Epithelial cell of proximal tubule (primary cell): Measurements from ENCODE around the gene SLC28A3. TPM values are rescaled to one million over a fixed set of nuclear protein-coding genes. Genes with fewer than 3 reads are reported as not detected.

ENCODE experiments used
- DNase-seq: peaks from one replicate; pipeline ENCODE4 v3.0.0-alpha.2; 2011; ENCODE audit warnings: low read depth
- H3K4me3 ChIP-seq: 2 replicates; pipeline ENCODE4 v1.5.1; 2011; ENCODE audit warnings: low read depth, mild to moderate bottlenecking, low read length
- total RNA-seq: library from RNA; depleted of rRNA; stranded (reverse); fragments of >200 nt; gene quantifications from 2 replicates; pipeline ENCODE4 v1.2.3, GENCODE V29; 2015
- TF ChIP-seq, protein P1 (sequence below): conservative IDR thresholded peaks from 2 replicates; pipeline ENCODE4 v1.5.1; 2012; ENCODE audit warnings: low read depth, mild to moderate bottlenecking, low read length

SLC28A3 gene
- total RNA-seq, 1 donor from 2014 or later, result 0.06 TPM

DNA sequence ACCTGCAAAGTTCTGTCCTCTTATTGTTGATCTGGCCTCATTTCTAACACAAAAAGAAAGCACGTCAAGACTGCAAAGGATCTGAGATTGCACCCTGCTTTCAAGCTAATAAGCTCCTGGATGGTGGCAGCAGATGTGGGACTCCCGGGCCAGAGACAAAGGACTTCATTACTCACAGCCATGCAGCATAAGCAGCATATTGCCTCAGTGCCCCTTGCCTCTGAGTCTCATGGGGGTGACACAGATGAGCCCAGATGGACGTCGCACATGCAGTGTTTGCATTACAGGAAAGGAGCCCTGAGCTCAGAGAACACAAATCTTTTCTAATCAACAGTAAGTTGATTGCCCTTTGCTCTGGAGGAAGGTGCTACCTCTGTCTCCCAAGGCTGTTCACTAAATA lies 105.0 kb downstream of the SLC28A3 start:
- H3K4me3 ChIP-seq, result no peak overlapping the region
- no peak for DNase-seq
- TF ChIP-seq, protein P1, sequence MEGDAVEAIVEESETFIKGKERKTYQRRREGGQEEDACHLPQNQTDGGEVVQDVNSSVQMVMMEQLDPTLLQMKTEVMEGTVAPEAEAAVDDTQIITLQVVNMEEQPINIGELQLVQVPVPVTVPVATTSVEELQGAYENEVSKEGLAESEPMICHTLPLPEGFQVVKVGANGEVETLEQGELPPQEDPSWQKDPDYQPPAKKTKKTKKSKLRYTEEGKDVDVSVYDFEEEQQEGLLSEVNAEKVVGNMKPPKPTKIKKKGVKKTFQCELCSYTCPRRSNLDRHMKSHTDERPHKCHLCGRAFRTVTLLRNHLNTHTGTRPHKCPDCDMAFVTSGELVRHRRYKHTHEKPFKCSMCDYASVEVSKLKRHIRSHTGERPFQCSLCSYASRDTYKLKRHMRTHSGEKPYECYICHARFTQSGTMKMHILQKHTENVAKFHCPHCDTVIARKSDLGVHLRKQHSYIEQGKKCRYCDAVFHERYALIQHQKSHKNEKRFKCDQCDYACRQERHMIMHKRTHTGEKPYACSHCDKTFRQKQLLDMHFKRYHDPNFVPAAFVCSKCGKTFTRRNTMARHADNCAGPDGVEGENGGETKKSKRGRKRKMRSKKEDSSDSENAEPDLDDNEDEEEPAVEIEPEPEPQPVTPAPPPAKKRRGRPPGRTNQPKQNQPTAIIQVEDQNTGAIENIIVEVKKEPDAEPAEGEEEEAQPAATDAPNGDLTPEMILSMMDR, result no peak

DNA sequence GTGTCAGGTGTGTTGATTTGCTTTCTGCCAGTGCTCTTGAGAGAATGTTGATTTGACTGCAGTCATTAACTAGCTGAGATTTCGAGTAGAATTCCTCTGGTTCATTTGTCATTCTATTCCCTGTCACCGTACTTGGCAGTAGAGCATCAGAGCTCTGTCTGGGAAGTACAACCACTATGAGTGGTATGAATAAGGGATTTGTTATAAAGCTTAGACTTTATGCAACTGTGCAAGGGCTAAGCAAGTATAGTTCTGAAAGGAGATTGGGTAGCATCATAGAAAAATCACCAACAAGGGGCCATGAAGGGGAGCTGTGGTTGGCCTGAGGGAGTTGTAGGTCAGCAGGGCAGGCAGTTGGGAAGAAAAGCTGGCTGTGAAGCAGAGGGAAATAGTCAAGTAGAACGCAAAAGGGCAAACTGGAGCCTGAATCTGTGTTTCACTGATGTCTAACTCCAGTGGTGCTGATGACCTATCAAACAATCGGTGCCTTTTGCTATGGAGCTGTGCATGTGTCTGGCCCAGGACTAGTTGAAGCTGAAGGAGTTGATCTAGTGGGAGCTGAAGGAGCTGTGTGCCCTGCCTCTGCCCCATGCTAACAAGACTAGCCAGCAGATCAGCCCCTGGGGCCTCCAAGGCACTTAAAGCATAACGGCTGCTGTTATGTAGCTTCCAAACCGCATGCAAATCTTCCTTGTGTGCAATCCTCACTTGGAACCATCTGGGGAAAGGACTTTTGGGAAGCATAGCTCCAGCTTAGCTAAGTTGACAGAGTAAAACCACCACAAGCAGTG lies 110.0 kb downstream of the SLC28A3 start:
- no peak for DNase-seq
- TF ChIP-seq, protein P1, result no peak
- no peak overlapping the region for H3K4me3 ChIP-seq

GRCh38 chr9:84229191-84229590 lies 111.4 kb downstream of the SLC28A3 start:
- TF ChIP-seq, protein P1, result no peak
- H3K4me3 ChIP-seq, result no peak overlapping the region
- DNase-seq, result peak; percentile 50

DNA sequence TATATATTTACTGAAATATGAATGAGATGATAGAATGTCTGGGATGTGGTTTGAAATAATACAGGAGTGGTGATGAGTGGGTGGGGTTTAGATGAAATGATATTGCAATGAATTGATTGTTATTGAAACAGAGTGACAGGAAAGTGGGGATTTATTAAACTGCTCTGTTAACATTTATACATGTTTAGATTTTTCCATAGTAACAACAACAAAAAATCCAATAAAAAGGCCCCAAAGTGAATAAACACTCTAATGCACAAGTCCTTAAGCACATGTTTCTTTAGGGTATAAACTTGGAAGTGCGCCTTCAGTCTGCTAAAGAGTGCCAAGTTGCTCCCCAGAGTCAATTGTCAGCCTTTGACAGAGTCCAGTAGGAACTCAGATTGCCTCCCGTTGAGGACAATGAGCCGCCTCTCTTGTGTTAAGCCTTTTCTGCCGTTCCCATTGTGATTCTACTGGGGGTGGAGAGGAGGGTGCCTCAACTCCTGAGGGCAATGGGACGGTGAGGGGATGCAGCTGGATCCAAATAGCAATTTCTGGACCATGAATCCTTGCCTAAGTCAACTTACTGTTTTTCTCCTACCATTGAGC lies 112.3 kb downstream of the SLC28A3 start:
- TF ChIP-seq, protein P1, result no peak
- DNase-seq, result no peak
- H3K4me3 ChIP-seq, result no peak overlapping the region

- no peak for DNase-seq
- H3K4me3 ChIP-seq, result no peak overlapping the region
Measured at GRCh38 chr9:84226126-84226525, 114.4 kb downstream of the SLC28A3 start.

More at GRCh38 chr9:84226126-84226525, 114.4 kb downstream of the SLC28A3 start:
- TF ChIP-seq, protein P1, result no peak
